Natural killer cell (primary cell): ENCODE measurements around the gene CRKL. TPM values are rescaled to one million over a fixed set of nuclear protein-coding genes. Genes with fewer than 3 reads are reported as not detected.

Experiments
- ATAC-seq, 3 donors: fragments of 150-1000 bp in 2 of 3; fragments of 200-7000 bp in 1 of 3; cut with Tn5 transposase; 1 replicate in 1 of 3; 2 replicates in 2 of 3; pipeline ENCODE4 v1.10.0; 2021; ENCODE audit warnings: mild to moderate bottlenecking in 2 of 3, moderate library complexity in 2 of 3
- DNase-seq, 2 donors: peaks; one replicate each; pipeline versions ENCODE4 v3.0.0 to v3.0.0-alpha.2; 2013 to 2021; ENCODE audit warnings: mixed read lengths in 1 of 2
- H3K27ac ChIP-seq: one replicate; pipeline ENCODE4 v1.5.1; 2013; ENCODE audit warnings: mild to moderate bottlenecking, low read length
- H3K27me3 ChIP-seq: one replicate; pipeline ENCODE4 v1.6.1; 2013; ENCODE audit warnings: low read length; ENCODE audit not compliant: control insufficient read depth, insufficient read depth
- H3K36me3 ChIP-seq: one replicate; pipeline ENCODE4 v1.6.1; 2013; ENCODE audit warnings: low read length; ENCODE audit not compliant: control insufficient read depth, insufficient read depth
- H3K4me1 ChIP-seq: one replicate; pipeline ENCODE4 v1.6.1; 2013; ENCODE audit warnings: low read length; ENCODE audit not compliant: control insufficient read depth, insufficient read depth
- H3K4me3 ChIP-seq: one replicate; pipeline ENCODE4 v1.5.1; 2013; ENCODE audit warnings: low read length
- H3K9me3 ChIP-seq: one replicate; pipeline ENCODE4 v1.6.1; 2013; ENCODE audit warnings: low read length; ENCODE audit not compliant: control insufficient read depth, insufficient read depth
- H3K27ac Mint-ChIP-seq, 2 donors: one replicate each; pipeline ENCODE4 v1.8.0; 2022; ENCODE audit warnings: mild to moderate bottlenecking in 2 of 2, mixed read lengths in 2 of 2, moderate library complexity in 1 of 2
- H3K27me3 Mint-ChIP-seq, 2 donors: one replicate each; pipeline ENCODE4 v1.8.0; 2022; ENCODE audit warnings: low read depth in 2 of 2, mixed read lengths in 2 of 2
- H3K36me3 Mint-ChIP-seq: one replicate; pipeline ENCODE4 v1.8.0; 2022; ENCODE audit warnings: mixed read lengths
- H3K4me1 Mint-ChIP-seq, 2 donors: one replicate each; pipeline ENCODE4 v1.8.0; 2022; ENCODE audit warnings: mixed read lengths in 2 of 2
- H3K4me3 Mint-ChIP-seq: one replicate; pipeline ENCODE4 v1.8.0; 2022; ENCODE audit warnings: mild to moderate bottlenecking, moderate library complexity, mixed read lengths
- H3K9me3 Mint-ChIP-seq, 2 donors: one replicate each; pipeline ENCODE4 v1.8.0; 2022; ENCODE audit warnings: mixed read lengths in 2 of 2
- CTCF ChIP-seq: fragments of 200-600 bp; IDR thresholded peaks from one replicate; pipeline ENCODE4 v1.8.0; 2022; ENCODE audit warnings: antibody characterized with exemption
- WGBS: methylation state at CpG from one replicate; pipeline ENCODE4 v1.1.7; 2013; ENCODE audit warnings: missing lambda C conversion rate; ENCODE audit not compliant: insufficient coverage; 5-methylcytosine and 5-hydroxymethylcytosine counted together
- intact Hi-C: fragments of 100-400 bp; cut with micrococcal nuclease; formaldehyde crosslinking; loops from one replicate; pipeline ENCODE4 v1.14.2; 2022
- total RNA-seq, 4 donors: library from RNA; stranded (reverse); fragments of 120-200 nt in 1 of 4; gene quantifications; one replicate each; pipeline versions ENCODE4 v1.2.3 to v1.2.4, GENCODE V29; 2013 to 2022

Gene CRKL
- total RNA-seq, 3 donors from 2014 or later (not counting 1 experiment from before 2014, with no cell fraction given), result 50.7 to 71.2 (median 67.4) TPM

- Histone ChIP-seq H3K36me3 (peaks cover 35% of the 10 kb centered on the region), H3K4me3 (no peak overlapping the region), H3K27ac (no peak overlapping the region), H3K27me3 (no peaks in the 10 kb centered on the region), H3K4me1 (peaks cover 23% of the 10 kb centered on the region), H3K9me3 (no peaks in the 10 kb centered on the region)
- H3K4me3 Mint-ChIP-seq, result no peak overlapping the region
- ATAC-seq (no peak), DNase-seq (no peak)
- no peaks in the 10 kb centered on the region for H3K36me3 Mint-ChIP-seq
- WGBS, result 96% methylated on average over 27 of the region's 27 CpGs
- no peaks in the 10 kb centered on the region for H3K9me3 Mint-ChIP-seq
- no peak overlapping the region for H3K27ac Mint-ChIP-seq
- peaks cover 9 to 20% of the 10 kb centered on the region in 2 donors for H3K4me1 Mint-ChIP-seq
- no peaks in the 10 kb centered on the region for H3K27me3 Mint-ChIP-seq
- intact Hi-C loops, result no loop called here
- no peak for TF ChIP-seq CTCF
Observed at GRCh38 chr22:20996598-20997535, 79.7 kb downstream of the CRKL start.

- Histone ChIP-seq H3K4me1 (peaks cover 25% of the 10 kb centered on the region), H3K9me3 (no peaks in the 10 kb centered on the region), H3K36me3 (peaks cover 26% of the 10 kb centered on the region), H3K27ac (no peak overlapping the region), H3K27me3 (no peaks in the 10 kb centered on the region), H3K4me3 (no peak overlapping the region)
- intact Hi-C loops, result no loop called here
- Mint-ChIP-seq H3K27ac (peak overlapping the region in 1 of 2 donors; percentile 75), H3K4me3 (no peak overlapping the region), H3K4me1 (peaks cover 18 to 25% of the 10 kb centered on the region in 2 donors), H3K27me3 (no peaks in the 10 kb centered on the region), H3K36me3 (no peaks in the 10 kb centered on the region), H3K9me3 (no peaks in the 10 kb centered on the region)
- DNase-seq (no peak), ATAC-seq (no peak)
- 93% methylated on average over 13 of the region's 13 CpGs for WGBS
- TF ChIP-seq CTCF, result no peak
Observed at GRCh38 chr22:20997536-20998257, 80.5 kb downstream of the CRKL start.

GRCh38 chr22:20998411-20999336 lies 81.5 kb downstream of the CRKL start:
- H3K4me1 Mint-ChIP-seq, result peaks cover 26 to 33% of the 10 kb centered on the region in 2 donors
- WGBS, result 75% methylated on average over 7 of the region's 7 CpGs
- H3K4me3 Mint-ChIP-seq, result peak overlapping the region; percentile 37
- ATAC-seq, result no peak
- TF ChIP-seq CTCF, result no peak
- no peak for DNase-seq
- no peaks in the 10 kb centered on the region for H3K36me3 Mint-ChIP-seq
- no peak overlapping the region for H3K4me3 ChIP-seq
- H3K27ac ChIP-seq, result no peak overlapping the region
- H3K27ac Mint-ChIP-seq, result peak overlapping the region; percentile 23 to 75
- H3K4me1 ChIP-seq, result peaks cover 33% of the 10 kb centered on the region
- intact Hi-C loops, result no loop called here
- peaks cover 25% of the 10 kb centered on the region for H3K36me3 ChIP-seq
- H3K27me3 ChIP-seq, result no peaks in the 10 kb centered on the region
- no peaks in the 10 kb centered on the region for H3K9me3 ChIP-seq
- no peaks in the 10 kb centered on the region for H3K9me3 Mint-ChIP-seq
- no peaks in the 10 kb centered on the region for H3K27me3 Mint-ChIP-seq
